ENCODE data around the gene PDE5A. TPM values are rescaled to one million over a fixed set of nuclear protein-coding genes. Genes with fewer than 3 reads are reported as not detected.

PDE5A gene
- total RNA-seq, 1 donor = 1.3 TPM

DNA sequence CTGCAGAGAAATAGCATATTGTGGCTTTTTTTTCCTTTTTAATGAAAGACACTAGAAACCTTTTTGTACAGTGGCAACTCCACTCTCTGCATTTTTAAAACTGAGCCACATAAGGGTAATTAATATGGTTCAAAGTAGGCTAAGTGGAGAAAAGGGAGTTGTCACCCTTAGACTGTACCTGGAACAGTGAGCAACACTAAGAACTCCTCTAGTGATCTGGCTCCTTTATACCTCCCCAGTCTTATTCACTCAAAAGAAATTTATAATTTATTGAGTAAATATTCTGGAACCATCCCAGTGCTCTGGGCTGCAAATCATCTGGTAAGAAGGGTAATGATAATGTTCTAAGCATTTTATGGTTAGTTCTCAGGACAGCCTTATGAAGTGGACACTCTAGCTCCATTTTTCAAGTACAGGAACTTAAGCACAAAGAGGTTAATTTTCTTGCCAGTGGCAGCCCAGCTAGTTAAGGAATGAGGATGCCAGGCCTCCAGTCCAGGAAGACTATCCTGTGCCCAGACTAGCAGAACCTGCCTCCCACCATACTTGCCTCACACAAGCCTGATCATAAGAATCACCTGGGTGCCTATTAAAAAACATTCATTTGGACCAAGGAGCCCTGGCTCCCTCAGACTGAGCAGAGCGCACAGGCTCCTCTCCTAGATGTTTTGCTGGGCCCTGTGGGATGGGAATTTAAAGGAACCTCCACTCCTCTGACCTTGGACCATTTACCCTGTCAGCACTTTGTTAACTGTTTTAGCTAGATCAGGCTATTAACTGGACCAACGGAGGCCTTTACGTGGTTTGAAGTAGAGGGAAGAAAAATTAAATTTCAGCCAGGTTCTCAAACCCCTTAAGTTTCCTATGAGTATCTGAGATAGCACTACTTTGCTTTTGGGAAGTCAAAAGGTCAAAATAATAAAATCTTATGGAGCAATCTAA is 102.6 kb downstream of the PDE5A start:
- no peak for DNase-seq (ENCODE audit: low read depth in 2 of 3, low spot score in 2 of 3)

DNA sequence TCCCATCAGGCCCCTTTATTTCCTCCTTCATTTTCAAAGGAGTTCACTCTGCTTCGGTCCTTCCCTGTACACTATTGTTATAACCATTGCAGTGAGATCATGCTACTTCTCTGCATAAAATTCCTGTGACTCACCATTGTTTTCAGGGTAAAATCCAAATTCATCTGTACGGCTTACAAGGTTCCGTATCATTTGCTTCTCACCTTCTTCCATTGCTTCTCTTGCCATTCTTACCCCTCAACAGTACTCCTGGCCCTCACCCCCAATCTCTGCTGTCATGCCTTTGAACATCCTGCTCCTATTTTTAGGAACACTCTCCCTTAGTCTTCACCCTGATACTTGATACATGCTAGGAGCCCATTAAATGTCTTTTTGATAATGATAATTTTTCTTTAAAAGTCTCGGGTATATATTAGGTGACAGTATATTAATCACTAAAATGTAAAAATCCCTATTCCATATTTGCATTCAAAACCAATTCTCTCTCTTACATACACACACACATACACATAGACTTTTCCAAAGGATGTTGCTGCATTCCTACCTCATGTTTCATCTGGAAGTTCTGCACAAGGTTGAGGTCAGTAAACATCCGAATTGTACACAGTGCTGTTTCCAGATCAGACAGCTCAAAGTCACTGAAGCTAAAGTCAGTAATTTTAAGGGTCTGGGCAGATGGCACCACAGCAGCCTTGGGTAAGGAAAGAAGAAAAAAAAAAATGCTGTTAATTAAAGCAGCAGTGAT is 103.4 kb downstream of the PDE5A start:
- DNase-seq (ENCODE audit: low read depth in 2 of 3, low spot score in 2 of 3) = no peak

DNA sequence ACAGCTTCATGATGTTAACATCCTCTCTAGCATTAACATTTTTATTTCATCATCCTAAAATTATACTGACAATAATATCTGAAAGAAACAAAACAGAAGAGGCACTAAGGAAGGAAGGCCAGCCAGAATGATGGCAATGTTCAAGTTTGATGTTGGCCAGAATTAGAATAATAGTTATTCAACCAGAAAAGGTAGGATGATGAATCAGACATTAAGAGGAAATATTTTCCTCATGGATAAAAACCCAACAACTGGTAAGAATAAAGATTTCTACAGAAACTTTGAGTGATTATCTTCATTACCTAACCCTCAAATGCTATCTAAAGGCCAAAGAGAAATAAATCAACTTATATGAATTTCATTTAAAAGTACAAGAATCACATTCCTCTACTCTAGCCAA is 105.2 kb downstream of the PDE5A start:
- no peak for DNase-seq (ENCODE audit: low read depth in 2 of 3, low spot score in 2 of 3)

DNA sequence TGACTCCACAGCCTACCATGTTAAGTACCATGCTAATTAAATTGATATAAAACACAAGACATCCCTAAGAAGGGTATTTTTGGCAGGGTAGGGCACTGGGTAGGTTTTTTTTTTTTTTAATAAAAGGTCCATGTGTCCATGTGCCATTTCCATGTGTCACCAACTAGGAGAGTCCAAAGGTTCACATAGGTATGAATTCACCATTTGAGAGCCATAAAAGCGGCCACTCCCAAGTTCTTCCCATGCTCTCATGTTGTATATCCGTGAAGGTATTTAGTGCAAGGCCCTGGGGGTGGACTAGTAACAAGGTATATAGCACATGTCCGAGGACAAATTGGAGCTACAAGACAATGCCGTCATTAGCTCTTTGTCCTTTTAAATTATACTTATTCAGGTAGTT is 107.3 kb downstream of the PDE5A start:
- no peak for DNase-seq (ENCODE audit: low read depth in 2 of 3, low spot score in 2 of 3)

DNA sequence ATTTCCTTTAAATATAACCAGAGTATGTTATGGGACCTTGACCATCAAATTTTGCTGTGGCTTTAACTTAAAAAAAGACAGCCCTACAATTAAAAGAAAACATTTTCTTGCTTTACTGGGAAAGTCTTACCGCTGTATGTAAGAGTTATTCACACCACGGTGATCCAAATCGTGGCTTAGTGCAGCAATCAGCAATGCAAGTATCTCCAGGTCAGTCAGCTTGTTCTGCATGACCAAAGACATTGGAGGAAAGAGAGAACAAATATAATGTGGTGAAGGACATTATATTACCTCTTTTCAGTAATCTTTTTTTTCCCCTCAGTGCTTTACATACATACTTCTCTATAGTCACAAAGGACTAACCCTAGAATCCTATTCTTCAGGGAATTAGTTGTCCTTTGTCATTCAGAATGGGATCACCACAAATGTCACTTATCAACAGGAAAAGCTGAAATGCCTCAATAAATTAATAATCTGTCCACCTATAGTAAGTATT is 109.6 kb downstream of the PDE5A start:
- no peak for DNase-seq (ENCODE audit: low read depth in 2 of 3, low spot score in 2 of 3)

DNA sequence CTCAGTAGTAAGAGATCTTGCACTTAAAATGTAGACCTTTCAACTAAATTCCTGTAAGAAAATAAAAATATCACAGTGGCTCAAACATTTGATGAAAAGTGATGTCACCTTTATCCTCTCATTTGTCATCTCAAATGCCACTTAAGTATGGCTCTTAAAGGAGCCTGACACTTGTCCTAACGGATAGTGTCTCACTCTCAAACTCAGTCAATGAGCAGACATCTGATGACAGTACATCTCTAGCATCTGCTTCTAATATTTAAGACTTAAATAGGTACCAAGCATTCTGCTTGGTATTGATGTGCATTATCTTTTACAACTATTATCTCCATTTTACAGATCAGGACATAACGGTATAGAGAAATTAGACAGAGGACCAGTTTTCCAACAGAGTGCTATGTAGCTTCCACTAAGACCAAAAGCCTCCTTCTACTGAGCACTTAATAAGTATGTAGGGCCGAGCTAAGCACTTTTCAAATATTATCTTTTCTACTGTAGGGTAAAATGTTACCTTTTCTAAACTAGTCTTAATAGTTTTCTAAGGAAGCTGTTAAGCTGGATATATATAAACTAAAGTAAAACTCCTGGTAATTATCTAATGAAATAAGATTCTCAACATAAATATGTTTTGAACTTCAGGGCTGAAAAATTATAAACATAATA is 110.2 kb downstream of the PDE5A start:
- DNase-seq (ENCODE audit: low read depth in 2 of 3, low spot score in 2 of 3) = no peak

DNA sequence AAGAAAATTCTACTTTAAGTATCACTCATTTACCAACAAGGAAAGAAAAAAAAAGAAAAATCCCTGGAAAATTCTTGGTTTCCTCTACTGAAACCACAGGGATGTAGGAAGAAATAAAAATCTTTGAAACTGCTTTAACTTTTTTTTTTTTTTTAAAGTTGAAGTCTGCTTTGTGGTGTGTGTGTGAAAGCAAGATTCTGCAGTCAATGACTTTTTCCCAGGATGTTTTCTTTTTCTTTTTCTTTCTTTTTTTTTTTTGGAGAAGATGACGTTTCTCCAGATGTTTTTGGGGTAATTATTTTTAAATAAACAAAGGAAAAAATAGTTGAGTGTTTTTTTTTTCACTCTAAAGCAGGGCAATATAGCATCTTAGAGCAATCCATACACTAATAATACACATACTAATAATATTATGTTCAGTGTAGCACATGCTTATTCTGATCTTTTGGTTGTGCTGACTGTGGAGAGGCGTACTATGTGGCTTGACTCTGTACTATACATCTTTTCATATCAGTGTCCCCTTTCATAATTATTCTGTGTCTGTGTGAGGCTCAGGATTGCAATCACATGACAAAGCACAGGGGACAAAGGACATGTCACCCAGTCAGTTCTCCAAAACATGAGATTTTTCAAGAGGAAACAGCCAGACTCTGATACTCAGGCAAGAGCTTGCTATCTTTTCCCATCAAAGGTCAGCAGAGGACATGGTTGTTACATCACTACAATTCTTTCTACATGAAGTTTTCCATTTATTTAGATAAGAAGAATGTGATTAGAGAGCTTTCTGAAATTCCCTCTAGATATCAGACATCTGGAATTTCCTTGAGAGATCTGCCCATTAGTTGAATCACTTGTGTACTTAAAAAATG is 111.0 kb downstream of the PDE5A start:
- no peak for DNase-seq (ENCODE audit: low read depth in 2 of 3, low spot score in 2 of 3)

DNA sequence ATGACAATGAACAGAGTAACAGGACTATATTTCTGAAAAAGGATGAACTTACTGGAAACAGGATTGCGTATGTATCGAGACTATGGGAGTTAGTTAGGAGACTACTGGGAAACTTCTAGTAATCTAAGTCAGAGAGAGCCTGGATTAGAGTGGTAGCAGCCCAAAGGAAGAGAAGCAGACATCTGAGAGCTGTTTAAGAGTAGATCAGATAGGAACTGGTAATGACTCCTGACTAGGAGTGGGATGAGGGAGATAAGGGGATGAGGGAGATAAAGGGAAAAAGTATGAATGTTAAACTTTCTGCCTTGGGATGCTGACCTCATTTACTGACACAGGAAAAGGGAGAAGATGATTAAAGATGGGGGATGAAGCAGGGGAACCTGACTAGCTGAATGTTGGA is 116.2 kb downstream of the PDE5A start:
- no peak for DNase-seq (ENCODE audit: low read depth in 2 of 3, low spot score in 2 of 3)

DNA sequence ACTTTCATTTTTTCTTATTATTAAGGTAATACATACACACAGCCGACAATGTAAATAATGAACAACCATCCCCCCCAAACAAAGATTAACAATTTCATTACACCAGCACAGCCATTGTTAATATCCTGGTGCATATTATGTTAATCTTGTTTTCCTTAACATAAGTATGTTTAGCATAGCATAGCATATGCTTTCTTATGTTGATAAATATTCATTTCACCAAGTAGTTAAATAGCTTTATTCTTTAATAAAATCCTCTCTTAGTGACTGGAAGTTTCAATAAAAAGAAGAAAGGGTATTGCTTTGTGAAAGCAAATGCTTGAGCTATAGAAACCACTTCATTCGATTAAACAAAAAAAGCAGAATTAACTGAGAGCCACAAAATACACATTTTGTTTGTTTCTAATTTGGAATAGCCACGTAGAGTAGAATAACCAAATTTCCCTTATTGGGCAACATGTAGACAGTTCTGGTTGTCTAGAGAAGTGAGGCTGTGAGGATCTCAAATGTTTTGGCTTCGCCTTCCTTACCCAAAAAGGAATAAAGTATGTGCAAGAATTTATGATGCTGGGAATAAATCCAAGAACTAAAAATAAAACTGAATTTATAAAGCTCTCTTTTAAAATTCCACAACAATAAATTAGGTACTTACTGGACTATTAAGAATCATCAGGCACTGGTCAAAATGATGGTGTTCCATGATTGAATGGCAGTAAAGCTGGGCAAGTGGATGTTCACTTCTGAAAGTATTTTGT is 118.0 kb downstream of the PDE5A start:
- no peak for DNase-seq (ENCODE audit: low read depth in 2 of 3, low spot score in 2 of 3)

DNA sequence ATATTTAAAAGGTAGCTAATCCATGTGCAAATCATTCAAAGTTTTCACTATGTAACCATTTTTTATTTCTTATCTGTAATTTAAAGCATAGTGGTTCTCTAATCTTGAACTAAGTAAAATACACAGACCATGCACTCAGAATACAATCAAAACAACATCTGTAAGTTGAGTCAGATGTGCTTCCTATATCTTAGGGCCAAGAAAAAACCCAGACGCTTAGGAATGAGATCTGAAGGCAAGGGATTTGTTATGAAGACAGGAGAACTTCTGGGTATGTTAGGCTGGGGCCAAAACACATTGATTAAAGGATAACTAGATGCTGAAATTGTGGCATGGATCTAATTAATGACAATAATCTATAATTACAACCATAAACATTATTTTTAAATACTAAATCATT is 120.3 kb downstream of the PDE5A start:
- no peak for DNase-seq (ENCODE audit: low read depth in 2 of 3, low spot score in 2 of 3)

DNA sequence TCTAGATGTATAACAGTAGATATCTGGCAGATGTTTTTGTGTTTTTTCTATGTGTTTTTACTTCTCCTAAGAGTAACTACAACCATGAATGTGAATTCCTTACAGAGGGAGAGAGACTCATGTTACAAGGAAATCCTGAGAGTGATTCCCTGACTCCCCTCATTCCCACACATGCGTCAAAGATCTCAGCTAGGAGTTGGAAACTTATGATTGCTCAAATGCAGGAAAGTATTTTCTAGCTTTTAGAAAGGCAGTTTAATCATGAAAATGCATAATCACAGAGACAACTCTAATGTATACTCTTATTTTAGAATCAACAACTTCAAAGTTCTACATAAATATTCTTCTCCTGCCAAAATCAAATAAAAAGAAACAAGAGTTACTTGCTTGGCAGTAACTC is 121.8 kb downstream of the PDE5A start:
- DNase-seq (ENCODE audit: low read depth in 2 of 3, low spot score in 2 of 3) = no peak

DNA sequence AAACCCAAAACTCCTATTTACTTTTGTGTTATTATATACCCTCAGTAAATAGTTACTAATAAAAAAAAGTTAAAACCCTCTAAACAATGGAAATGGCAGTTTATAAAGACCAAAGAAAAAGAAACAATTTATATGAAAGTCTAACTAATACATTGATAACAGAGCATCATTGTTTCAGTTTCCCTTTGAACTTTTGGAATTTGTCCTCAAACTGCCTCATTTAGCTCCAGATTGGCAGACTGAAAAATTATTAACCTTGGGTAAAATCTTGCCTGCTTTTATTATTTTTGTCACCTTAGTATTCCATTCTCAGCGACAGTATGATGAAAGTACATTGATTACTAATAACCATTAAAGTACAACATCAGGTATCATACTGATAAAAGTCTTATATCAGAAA is 124.0 kb downstream of the PDE5A start:
- no peak for DNase-seq (ENCODE audit: low read depth in 2 of 3, low spot score in 2 of 3)

DNA sequence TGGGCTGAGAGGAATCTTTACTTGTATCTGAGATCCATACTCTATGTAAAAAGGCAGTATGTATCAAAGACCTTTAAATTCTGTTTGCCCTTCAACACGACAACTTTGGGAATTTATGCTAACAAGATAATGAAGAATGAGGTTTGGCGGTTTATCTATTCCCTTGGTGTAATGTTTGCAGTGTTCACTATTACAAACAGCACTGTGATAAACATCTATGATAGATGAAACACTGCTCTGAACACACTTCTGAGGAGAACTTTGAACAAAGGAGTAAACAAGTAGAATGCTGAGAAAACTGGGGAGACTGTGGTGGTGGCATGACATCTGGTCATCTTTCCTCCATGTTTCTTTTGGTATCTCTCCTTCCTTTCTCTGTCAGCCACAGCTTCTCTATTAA is 126.9 kb downstream of the PDE5A start:
- DNase-seq (ENCODE audit: low read depth in 2 of 3, low spot score in 2 of 3) = no peak

DNA sequence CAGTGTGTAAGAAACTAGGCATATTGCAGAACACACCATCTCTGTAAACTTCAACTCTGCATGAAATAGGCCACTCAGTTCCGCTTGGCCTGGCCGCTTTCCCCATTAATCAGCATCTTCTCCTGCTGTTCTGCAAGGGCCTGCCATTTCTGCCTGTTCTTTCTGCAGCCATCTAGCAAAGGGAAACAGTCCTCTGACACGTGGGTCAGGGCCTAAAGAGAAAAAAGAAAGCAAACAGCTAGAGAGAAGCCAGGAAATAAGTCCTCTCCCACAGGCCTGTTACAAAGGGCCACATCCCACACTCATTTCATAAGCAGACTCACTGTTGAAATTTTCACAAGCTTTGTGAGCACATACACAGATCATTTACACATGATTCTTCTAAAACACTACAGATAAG is 130.1 kb downstream of the PDE5A start:
- no peak for DNase-seq (ENCODE audit: low read depth in 2 of 3, low spot score in 2 of 3)

DNA sequence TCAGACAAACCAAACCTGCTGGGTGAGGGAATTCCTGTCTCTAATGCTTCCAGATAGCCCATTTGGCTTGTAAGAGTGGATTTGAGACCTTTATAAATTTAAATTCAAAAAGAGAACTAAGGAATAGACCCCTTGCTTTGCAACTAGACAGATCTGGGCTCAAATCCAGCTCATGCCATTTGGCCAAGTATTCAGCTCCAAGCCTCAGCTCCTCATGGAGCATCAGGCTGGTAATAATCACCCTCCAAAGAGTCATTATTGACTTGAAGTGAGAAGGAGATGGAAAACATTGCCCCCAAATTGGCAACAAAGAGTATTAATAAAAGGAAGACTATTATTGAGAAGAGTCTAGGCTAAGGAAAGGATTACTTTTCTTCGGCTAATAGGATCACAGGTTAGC is 134.7 kb downstream of the PDE5A start:
- no peak for DNase-seq (ENCODE audit: low read depth in 2 of 3, low spot score in 2 of 3)

DNA sequence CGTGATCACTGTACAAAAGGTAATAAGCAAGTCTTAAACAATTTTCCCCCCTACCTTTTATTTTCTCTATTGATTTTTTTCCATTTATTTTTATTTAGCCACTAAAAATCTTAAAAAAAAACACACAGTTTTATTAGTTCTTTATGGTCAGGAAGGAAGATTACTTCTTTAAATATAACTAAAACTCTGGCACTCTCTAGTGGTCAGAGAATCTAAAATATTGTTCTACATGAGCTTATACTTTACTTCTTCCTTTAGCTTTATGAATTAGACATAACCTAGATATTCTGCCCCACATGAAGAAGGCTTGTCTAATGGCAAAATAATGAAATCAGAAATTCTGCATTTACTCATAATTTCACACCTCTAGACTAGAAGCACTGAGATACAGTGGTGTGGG is 135.2 kb downstream of the PDE5A start:
- DNase-seq (ENCODE audit: low read depth in 2 of 3, low spot score in 2 of 3) = peak in 2 of 3 donors; percentile 3 to 43

DNA sequence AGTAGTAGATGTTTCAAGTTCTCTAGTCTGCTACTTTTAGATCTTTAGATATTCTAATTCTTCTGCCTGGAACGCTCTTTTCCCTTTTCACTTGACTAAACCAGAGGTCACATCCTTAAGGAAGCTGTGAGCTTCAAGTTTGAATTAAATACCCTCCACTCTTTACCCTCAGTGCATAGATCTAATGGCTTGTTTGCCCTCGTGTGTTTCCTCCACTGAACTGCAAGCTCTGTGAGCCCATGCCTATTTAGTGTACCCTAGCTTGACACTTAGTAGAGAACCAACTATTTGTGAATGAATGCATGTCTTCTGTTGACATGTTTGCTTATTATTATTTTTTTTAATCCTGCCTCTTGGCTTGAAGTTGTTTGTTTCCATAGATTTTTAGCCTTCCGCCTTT is 138.3 kb downstream of the PDE5A start:
- peak in 2 of 3 donors; percentile 5 to 36 for DNase-seq (ENCODE audit: low read depth in 2 of 3, low spot score in 2 of 3)

DNA sequence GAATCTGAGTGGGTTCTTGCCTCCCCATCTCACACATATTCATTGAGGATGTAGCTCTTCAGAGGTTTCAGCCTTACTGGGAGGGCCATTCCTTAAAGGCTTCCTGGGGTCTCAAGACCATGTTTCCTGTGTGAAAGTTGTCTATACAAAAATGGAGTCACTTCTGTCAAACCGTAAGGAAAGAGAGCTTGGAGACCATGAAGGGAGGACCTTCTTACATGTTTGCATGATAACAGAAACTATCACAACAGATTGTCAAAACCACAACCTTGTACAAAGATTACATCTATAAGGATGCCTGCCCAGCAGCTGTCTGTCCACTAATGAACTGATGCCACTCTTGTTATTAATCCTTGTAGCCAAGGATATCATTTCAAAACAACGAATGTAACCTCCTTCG is 139.3 kb downstream of the PDE5A start:
- DNase-seq (ENCODE audit: low read depth in 2 of 3, low spot score in 2 of 3) = no peak

DNA sequence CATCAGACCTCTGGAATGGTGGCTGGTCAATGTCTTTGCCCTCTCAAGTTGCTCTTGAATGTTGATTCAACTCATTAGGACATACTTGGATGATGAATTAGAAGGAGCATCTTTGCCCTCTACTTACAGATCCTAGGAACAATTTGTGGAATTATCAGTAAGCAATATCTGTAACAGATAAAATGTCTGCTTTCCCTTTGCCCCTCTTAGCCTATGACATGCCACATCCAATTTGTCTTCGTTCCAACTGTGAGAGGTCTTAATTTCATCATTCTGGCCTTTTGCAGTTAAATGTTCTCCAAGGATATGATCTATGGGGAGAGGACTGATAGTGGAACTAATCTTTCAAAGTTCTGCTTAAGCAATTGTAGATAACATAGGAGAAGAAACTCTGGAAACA is 148.3 kb downstream of the PDE5A start:
- no peak for DNase-seq (ENCODE audit: low read depth in 2 of 3, low spot score in 2 of 3)

DNA sequence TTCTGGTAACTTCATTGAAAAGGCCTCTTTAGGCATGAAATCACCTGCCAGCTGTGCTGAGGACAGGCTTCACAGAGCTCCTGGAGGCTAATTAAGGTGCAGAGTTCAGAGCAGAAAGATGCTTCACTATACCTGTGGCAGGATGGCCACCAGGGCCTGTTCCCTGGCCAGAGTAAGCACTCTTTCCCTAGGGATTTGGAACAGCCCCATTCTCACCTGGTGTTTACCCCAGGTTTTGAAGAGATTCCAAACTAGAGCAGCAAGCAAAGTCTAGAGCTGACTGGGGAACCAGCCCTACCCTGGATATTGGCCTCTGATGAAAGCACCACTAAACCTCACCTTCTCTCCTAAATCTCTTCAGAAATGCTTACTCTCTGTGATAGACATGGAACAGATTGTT is 148.8 kb downstream of the PDE5A start:
- no peak for DNase-seq (ENCODE audit: low read depth in 2 of 3, low spot score in 2 of 3)
